NOMO-1 treated with dmso at 0.1 percent for 144 hours (cell line): ENCODE results near the gene CBL.

ENCODE experiments used
- DNase-seq: peaks from one replicate; lab custom pipeline; 2025; ENCODE audit not compliant: unreplicated experiment; lab: John Stamatoyannopoulos, UW

Gene CBL

DNA sequence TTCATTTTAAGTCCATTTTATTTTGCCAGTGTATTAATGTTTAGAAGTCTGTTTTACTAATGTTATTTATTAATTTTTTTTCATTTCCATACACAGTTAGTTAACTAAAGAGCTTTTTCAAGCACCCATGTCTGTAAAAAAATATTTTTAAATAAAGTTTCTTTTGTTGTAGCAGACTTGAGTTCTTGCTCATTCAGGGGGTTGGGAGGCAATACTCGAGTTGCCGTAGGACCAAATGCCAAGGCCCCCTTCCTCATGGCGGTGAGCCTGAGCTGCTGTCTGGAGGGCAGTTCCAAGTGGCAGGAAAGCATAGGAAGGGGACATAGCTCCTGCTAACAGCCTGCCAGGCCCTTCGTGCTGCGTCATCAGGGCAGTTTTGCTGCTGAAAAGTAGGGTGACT lies 101.8 kb downstream of the CBL start:
- no peak for DNase-seq

DNA sequence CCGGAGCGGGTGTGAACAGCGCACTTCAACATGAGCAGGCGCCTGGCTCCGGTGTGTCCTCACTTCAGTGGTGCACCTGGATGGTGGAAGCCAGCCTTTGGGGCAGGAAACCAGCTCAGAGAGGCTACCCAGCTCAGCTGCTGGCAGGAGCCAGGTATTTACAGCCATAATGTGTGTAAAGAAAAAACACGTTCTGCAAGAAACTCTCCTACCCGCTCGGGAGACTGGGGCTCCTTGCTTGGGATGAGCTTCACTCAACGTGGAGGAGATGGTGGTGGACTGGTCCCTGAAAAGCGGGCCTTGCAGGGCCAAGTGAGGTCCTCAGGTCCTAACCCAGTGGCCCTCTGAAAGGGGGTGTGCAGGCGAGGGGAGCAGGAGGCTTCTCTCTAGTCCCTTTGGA lies 103.3 kb downstream of the CBL start:
- no peak for DNase-seq

DNA sequence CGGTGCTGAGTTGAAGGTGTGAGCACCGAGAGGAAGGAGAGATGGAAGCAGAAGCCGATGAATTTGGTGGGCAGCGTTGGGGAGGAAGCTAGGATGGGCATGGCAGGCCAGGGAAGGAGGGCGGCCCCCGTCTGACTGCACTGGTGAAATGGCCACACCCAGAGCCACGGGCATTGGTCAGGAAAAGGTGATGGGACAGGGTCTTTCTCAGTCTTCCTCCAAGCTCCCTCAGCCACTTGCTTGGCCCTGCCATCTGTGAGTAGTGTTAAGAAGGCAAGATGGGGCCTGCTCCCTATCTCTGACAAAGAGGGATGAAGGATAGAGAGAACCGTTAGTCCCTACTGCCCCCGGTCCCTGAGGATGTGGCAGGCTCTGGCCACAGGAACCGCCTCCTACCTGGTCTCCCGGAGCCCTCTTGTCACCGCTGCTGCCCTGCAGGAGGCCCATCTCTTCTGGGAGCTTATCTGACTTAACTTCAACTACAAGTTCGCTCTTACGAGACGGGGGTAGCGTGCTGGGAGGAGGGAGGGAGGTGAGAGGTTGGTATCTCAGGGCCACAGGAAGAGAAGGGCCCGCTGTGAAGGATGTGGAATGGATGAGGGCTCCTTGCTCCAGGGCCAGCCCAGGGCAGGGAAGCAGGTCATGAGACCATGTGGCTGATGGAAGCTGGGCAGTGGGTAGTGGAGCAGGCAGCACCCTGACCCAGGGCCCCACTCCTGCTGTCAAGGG lies 104.0 kb downstream of the CBL start:
- DNase-seq: no peak

DNA sequence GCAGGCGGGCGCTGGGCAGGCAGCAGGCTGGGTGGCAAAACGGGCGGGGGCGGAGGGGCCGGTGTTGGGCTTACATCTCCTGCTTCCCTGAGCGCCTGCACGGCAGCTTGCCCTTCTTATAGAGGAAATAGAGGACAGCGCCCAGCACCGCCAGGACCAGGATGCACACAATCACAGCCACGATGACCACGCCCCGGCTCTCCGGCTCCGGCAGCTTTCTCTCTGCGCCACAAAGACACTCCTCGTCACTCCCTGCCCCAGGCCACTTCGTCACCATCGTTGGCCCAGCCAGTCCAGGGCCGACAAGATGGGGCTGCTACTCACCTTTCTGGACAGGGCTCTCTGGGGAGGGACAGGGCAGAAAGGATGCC lies 104.5 kb downstream of the CBL start:
- no peak for DNase-seq

DNA sequence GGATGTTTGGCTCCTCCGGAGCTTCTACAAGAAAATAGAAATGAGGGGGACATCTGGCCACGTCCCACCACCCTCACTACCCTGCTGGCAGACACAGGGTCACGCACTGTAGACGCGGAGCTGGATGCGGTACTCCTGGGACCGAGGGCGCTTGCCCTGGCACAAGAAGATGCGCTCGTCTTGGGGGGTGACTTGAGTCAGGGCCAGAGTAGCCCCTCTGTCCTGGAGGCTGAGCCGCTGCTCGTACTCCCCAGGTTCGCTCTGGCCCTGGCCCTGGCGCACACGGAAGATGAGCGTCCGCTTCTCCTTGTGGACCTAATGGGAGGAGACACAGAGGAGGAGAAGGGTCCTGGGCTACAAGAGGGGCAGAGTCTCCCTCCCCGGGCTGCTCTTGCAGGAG lies 108.6 kb downstream of the CBL start:
- DNase-seq: no peak

DNA sequence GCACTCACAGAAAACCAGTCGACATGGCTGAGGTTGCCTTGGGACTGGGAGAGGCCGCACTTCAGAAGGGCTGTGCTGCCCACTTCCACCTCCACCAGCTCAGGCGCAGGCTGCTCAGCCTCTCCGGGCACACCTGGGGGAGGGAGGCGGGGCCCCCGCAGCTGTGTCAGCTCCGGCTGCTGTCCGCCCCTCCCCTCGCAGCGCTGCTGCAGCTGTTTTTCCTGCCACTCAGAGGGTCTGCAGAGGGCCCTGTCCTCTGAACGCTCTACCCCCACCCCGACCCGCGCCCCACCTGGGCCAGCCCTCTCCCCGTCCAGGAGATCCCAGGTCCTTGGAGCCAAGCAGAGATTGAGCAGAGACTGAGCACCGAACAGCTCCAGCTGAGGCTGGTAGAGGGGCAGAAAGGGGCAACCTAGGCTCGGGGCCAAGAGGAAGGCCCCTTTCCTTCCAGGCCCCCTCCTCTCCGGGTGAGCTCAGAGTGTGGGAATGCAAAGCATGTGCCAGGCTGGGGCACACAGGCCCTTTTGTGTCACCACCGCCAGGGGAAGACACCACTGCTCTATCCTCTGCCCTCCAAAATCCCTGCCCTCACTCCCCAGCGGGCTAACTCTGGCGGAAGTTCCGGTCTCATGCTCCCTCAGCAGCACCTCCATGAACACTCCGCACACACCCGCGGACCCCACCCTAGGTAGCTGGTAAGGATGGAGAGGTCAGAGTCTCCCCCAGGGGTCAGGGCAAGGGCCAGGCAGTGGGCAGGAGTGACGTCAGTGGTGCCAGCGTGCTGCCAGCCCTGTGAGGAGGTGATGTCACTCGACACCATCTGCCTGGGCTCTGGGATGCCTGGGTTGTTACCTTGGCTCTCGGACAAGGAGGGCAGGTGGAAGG lies 109.2 kb downstream of the CBL start:
- no peak for DNase-seq

DNA sequence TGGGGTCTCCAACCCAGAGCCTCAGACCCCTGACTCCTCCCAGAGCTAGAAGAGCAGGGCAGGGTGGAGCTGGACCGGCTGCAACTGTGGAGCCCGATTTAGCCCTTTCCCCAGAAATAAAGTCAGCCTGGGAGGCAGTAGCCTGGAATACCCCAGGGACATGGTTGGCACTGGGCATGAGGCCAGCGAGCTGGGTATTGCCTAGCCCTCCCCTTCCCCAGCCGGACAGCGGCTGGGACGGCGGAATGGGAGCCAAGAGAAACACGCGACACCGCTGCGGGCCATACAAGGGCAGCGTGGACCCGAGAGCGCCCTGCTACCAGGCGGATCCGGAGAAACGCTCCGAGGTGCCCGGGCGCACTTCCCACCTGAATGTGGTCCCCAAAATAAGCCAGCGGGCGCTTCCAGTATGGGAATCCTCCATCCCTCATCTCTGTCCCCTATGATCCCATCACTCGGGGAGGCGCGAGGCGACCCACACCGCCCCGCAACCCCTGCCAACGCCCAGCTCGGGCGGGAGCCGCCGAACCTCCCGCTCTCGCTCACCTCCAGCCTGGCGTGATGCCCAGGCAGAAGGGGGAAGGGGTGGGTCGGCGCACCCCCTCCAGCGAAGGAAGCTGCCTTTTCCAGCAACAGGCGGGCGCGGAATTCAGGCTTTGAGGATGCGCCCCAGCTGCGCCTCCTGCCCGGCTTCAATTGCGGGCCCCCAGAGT lies 110.0 kb downstream of the CBL start:
- no peak for DNase-seq

DNA sequence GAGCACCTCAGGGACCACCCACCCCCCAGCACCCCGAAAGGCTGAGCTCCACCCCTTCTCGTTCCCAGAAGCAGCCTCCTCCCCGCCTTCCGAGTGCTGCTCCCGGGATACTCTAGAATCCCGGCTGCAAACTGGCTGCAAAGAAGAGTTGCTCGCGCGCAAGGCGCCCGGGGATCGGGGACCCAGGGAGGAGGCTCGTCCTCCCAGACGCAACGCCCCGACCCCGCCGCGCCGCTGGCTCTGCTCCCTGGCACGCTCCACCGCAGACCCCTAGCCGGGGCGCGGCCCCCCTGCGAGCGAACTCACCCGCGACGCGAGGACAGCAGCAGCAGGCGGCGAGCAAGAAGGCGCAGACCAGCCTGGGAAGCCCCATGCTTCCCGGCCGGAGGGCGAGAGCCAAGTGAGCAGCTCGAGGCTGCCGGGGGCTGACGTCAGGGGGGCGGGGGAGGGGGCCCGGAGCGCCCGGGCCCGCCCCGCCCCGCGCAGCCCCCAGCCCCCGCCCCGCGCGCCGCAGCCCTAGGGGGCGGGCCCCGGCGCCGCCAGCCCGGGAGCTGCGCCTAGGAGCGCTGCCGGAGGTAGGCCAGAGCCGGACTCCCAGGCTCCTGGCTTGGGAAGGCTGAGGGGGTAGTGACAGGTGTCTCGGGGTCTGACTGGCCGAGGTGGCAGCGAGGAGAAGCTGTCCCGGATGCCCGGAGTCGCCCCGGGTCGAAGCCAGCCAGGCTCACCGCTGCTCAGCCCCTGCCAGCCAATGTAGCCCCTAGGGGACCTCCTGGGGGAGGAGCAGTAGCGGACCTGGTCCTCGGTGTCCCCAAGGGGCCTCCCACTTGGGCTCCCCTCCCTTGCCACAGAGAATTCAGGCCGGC lies 110.8 kb downstream of the CBL start, which contains the start of gene MCAM:
TSS of gene MCAM (minus strand) at position 402 of the 863 bp plus-strand sequence. CDS start at position 373, 29 bp downstream.
- DNase-seq: no peak

DNA sequence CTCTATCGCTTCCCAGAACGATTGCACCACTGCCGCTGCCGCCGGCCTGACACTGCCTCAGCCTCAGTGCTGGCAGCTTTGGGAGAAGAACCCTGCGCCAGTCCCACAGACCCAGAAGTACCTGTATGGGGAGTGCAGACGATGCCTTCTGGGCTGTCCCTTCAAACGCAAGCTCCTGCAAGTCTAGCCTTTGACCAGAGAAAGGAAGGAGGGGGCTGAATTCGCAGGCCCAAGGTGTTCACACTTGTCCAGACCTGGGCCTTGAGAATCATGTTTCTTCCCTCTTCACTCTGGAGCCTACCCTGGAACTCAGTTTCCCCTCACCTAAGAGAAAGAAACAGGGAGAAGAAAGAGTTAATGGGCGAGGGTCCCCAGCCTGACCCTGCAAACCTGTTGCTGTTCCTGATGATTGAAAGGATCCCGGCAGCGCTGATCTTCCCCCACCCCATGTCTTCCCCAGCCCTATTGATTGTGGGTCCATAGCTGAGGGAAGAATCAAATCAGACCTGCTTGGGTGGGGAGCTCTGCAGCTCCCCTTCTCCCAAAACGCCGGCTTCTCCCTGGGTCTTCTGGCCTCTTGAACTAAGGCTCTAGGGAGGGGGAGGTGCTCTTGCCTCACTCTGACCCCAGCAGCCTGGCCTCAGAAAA lies 111.6 kb downstream of the CBL start:
- DNase-seq: no peak

DNA sequence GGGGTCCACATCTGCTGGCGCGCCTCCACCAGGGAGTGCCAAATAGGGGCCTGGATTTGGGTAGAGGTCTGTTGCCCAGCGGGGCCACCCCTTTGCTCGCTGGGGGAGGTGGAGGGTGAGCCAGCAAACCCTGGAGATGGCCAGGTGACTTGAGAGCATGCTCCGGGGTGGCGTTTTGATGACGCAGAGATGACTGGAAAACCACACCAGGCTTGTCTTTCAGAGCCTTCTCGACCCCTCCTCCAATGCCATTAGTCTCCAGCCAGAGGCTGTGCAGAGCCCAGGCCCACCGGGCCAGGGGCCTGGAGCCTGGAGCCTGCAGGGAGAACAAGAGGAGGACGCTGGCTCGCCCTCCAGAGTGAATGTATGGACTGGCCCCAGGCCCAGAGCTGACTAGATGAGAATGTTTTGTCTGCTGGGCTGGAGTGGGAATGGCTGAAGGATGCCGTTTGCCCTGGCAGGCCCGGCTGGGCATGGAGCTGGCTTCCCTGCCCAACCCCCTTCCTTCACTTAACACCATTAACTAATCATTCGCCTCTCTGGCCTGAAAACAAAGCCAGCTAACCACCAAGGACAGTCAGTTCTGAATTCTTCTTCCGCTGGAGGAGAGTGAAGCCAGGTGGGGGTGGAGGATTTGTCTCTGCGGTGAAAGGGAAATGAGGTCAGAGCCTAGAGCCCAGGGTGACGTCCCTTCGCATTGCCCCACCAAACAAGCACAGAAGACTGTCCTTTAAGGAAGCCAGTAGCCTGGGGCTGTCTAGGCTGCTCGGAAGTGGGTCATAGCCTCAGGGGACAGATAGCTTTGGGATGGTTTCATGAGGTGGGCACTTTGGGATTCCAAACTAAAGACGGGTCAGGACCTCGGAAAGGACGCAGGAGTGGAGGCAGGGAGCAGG lies 112.3 kb downstream of the CBL start:
- DNase-seq: peak; percentile 69

DNA sequence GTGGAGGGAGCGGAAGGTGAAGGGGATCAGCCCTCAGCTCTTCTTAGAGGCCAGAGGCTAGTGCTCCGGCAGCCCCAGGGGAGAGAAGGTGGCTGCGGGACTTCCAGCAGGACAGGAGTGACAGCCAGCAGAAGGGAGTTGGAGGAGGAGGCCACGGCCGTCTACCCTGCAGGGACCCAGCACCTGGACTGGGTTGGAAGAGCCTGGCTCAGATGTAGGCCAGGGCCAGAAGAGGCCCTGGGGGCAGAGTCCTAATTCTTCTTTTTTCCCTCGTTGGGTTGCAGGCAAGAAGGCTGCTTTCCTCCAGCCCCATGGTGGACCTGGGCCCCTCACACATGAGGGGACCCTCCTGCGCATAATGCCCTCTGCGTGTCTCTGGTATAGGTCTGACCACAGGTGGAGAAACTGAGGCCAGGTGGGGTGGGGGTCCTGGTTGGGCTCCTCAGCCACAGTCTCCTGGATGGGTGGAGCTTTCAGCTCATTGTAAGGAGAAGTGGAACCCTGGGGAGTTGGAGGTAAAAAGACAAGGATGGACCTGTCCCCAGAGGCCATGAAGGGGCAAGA lies 113.1 kb downstream of the CBL start:
- no peak for DNase-seq

DNA sequence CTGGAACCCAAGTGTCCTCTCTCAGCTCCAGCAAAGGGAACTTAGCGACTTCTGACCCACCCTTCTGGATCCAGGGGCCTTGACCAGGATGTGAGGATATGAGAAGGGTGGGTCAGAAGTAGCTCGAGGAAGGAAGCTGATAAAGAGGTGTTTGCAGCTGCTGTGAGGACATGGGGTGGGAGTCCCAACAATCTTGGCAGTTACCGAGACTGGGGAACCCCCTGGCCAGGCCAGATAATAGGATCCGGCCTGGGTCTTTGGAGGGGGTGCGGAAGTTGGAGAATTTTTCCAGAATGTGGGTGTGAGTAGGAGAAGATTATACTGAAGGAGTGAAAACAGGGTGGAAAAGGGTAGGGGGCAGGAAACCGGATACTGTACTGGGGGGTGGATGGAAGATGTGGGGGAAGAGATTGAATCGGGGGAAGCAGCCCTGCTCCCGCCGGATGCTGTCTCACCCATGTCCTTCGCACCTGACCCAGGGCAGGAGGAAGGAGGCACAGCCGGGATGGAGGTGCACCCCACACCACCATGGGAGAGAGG lies 113.6 kb downstream of the CBL start:
- no peak for DNase-seq

DNA sequence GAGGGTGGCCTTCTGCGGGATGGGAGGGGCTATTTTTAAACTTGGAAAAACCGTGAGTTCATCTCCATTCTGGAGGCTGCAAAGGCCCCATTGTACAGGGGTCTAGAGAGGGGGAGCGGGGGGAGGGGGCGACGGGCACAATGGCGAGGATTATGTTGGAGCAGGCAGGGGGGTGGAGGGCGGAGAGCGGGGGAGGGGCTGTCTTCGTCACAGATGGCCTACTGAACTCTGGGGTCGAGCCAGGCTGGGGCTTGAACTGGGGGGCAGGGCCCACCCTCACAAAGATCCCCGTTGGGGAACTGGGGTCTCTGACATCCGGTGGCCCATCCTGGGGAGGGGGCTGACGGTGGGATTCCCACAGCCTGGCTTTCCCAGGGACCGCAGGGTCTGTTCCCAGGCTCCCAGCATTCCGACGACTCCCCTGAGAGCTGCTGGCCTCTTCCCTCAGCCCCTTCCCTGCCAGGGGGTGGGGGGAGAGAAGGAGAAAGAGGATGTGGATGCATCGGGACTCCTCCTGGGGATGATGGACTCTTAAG lies 114.2 kb downstream of the CBL start:
- DNase-seq: no peak

DNA sequence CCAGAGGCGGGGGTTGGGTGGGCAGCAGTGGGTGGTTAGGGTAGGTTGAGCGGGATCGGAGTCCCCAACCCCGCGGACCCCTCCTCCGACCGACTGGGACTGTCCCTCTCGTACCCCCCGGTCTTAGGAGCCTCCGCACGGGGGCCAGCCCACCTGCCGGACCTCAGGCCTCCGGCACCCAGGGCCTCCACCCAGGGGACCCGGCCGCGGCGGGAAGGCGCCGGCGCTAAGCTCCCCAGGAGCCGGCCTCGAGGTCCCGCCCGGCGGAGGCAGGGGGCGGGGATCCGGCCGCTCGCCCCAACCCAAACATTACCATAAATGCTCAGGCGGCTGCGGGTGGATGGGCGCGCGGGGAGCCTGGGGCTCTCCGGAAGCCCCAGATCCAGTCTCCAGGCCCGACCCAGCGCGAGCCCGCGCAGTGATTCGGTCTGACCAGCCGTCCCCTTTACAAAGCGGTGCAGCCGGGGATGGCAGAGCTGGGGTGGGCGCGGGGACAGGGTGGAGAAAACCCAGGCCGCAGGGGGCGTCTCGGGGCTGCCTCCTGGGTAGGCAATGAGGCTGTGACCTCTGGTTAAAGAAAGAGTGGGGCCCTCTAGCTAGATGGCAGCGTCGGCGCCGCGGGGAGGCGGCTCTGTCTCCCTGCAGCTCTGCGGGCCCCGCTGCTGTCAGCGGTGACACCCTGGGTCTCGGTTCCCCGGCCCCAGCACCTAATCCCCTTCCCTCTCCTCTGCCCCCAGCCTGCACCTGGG lies 114.8 kb downstream of the CBL start:
- DNase-seq: no peak

DNA sequence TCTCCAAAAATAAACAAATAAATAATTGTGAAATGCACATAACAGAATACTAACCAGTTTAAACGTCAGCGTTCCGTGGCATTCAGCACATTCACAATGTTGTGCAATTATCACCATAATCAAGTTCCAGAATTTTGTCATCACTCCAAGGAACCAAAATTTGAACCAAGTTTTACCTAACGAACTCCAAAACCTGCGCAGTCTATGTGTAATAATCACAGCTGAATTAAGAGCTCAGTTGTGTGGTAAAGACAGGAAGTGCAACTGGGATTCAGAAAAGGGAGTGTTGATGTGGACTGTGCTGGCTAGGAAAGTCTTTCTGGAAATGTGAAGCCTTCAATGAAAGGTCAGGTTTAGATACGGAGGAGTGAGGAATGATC lies 116.2 kb downstream of the CBL start:
- no peak for DNase-seq

DNA sequence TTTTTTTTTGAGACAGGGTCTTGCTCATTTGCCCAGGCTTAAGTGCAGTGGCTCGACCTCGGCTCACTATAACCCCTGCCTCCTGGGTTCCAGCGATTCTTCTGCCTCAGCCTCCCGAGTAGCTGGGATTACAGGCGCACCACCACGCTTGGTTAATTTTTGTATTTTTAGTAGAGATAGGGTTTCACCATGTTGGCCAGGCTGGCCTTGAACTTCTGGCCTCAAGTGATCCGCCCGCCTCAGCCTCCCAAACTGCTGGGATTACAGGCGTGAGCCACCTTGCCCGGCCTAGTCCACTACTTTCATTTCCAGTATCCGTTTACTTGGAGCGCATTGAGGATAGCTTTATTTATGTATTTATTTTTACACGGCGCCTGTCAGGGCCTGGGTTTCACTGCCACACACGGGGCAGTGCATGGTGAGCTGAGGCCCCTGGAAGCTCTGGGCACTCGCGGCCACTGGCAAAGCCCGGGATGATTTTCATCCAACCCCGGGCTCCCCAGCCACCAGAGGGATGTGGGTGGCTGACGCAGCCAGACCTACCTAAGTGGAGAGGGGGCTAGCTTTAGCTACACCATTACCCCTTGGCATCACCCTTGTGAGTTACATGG lies 116.9 kb downstream of the CBL start:
- no peak for DNase-seq

DNA sequence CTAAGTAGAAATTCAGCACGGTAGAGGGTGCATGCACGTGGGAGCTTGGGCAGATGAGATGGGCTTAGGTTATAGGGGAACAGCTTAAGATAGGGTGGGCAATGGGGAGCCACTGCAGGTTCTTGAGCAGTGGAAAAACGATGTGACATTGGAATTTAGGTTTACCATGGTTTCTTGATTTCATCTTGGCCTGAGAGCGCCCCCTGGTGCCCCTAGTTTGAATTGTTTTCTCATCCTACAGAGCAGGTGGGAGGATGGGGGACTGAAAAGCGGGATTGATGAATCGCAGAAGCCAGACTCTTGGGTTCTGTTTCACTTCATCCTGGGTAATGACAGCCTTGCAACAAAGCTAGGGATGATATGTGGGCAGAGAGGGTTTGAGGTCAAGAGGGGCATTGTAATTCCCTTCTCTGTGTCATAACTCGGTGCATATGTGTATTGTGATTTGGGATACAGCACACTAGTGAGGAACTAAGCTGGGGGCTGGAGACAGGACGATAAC lies 117.4 kb downstream of the CBL start:
- no peak for DNase-seq
